GM13976 (cell line): Measurements from ENCODE around the gene NPAS3.

ENCODE experiments used
- DNase-seq: peaks from one replicate; pipeline ENCODE4 v3.0.0; 2012; ENCODE audit warnings: low spot score
- in situ Hi-C: fragments of 300-500 bp; cut with MboI; formaldehyde crosslinking; loops from one replicate; pipeline ENCODE4 v1.12.0; 2022; ENCODE audit warnings: low sequenced_read_pairs, mixed read lengths, inconsistent platforms; ENCODE audit not compliant: unreplicated experiment
- TF ChIP-seq, protein P1 (sequence below): IDR thresholded peaks from 2 replicates; pipeline ENCODE4 v1.5.1; 2012; ENCODE audit warnings: borderline replicate concordance, mild to moderate bottlenecking; ENCODE audit not compliant: insufficient read depth; ENCODE audit errors: extremely low read depth, missing control alignments, control extremely low read depth

Gene NPAS3

GRCh38 chr14:33740531-33740930, 801.9 kb downstream of the NPAS3 start:
- in situ Hi-C loops = no loop called here
- DNase-seq = no peak
- TF ChIP-seq, protein P1, sequence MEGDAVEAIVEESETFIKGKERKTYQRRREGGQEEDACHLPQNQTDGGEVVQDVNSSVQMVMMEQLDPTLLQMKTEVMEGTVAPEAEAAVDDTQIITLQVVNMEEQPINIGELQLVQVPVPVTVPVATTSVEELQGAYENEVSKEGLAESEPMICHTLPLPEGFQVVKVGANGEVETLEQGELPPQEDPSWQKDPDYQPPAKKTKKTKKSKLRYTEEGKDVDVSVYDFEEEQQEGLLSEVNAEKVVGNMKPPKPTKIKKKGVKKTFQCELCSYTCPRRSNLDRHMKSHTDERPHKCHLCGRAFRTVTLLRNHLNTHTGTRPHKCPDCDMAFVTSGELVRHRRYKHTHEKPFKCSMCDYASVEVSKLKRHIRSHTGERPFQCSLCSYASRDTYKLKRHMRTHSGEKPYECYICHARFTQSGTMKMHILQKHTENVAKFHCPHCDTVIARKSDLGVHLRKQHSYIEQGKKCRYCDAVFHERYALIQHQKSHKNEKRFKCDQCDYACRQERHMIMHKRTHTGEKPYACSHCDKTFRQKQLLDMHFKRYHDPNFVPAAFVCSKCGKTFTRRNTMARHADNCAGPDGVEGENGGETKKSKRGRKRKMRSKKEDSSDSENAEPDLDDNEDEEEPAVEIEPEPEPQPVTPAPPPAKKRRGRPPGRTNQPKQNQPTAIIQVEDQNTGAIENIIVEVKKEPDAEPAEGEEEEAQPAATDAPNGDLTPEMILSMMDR = no peak

GRCh38 chr14:33742166-33742565, 803.5 kb downstream of the NPAS3 start:
- TF ChIP-seq, protein P1 = no peak
- DNase-seq = no peak
- in situ Hi-C loops = no loop called here

DNA sequence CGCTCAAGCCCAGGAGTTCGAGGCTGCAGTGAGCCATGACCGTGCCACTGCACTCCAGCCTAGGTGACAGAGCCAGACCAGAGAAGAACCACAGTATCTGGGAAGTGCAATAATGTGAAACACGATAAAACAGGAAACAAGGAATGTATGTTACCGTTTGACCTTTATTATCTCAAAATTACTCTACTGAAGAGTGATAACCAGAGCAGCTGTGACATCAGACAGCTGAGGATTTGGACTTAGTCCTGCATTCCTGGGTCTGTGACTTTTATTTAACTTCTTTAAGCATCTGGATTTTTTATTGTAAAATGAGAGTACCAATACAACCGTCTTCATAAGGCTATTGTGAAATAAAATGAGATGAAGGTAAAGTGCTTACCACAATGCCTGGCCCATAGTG, 806.5 kb downstream of the NPAS3 start:
- TF ChIP-seq, protein P1 = no peak
- no peak for DNase-seq
- in situ Hi-C loops = no loop called here

- in situ Hi-C loops = no loop called here
- no peak for DNase-seq
- TF ChIP-seq, protein P1 = no peak
Observed at GRCh38 chr14:33747749-33748148, 809.1 kb downstream of the NPAS3 start.

DNA sequence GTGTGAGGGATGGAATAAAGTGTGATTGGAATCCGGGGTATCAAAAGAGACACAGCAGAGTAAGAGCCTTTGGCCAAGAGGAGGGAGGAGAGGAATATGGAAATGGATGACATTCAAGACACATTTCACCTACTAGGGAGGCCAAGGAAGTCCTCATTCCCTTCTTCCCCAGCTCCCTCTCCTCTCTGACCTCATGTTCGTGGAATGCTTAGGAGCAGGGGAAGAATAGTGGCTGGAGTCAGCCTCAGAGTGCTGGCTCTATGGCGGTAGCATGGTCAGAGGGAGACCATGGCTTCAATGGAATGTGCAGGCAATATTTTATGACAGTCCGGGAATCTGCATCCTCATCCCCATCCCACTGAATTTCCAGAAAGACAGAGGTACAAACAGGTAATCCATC, 815.6 kb downstream of the NPAS3 start:
- TF ChIP-seq, protein P1 = no peak
- in situ Hi-C loops = no loop called here
- DNase-seq = no peak

DNA sequence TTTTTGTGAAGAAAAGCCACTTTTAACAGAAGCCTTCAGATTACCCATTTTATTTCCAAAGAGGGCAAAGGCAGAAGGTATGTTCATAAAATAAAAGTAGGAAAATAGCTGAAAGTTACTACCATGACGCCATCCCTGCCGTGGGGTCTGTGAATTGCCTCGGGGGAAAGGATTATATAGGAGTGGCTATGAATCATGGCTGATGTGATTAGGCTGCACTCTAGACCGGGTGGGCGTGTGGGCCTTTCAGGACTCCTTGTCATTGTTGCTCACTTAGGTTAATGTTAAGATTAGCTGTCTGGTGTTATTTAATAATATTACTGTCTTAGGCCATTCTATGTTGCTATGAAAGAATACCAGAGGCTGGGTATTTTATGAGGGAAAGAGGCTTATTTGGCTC, 816.7 kb downstream of the NPAS3 start:
- TF ChIP-seq, protein P1 = no peak
- DNase-seq = no peak
- in situ Hi-C loops = no loop called here

- in situ Hi-C loops = no loop called here
- DNase-seq = no peak
- TF ChIP-seq, protein P1 = no peak
Observed at GRCh38 chr14:33756833-33757232, 818.2 kb downstream of the NPAS3 start.
